Fibroblast of skin of scalp (primary cell): Measurements from ENCODE around the gene SPIRE1.
"Not testable (repeated sequence)": the region's sequence is repeated elsewhere in the genome, so short reads cannot be mapped to it uniquely, and the experiment has no call there.

Experiments used
- DNase-seq: peaks from one replicate; pipeline ENCODE4 v3.0.0-alpha.2; 2013

SPIRE1 gene

DNA sequence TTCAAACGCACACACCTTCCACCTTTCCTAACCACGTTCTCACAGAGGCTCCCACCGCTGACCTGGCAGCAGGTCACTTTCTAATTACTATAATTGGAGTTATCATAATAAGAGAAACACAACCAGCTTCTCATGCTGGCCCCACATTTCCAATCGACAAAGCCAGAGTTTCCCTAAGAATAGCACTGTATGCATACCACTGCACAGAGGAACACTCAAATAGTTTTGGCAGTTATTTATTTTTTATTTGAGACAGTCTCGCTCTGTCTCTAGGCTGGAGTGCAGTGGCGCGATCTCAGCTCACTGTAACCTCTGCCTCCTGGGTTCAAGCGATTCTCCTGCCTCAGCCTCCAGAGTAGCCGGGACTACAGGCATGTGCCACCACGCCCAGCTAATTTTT, 176.0 kb downstream of the SPIRE1 start:
- DNase-seq = not testable (repeated sequence)

DNA sequence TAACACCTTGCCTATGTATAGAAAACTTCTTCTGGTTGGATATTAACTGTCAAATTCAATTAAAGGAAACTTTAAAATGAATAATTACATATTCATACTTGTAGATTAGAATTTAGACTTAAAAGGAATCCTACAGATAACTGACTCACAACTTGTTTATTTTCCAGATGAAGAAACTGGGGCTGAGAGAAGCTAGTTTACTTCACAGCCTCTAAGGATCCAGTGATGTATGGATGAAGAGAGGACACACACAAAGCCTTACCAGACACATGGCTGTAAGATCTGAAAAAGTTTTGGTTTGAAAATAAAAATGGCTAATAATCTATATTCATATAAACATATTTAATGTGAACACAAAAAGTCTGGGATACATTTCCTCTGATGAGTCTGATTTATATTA, 177.9 kb downstream of the SPIRE1 start:
- no peak for DNase-seq

DNA sequence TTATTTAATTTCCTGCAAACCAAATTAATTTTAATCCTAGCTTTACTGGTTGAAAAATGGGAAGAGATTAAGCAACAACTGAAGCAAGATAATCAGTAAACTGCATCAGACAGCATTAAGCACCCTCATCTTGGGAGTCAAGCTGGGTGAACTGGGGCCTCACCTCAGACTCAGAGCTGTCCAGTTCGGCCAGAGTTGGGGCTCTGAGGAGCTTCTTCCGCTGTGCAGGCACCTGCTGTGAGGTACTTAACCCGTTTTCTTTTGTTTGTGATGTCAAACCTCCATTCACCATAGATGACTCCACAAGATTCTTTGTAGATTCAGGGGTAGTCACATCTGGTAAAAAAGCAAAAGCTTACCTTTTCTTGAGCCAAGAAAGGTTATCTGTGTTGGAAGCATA, 178.4 kb downstream of the SPIRE1 start:
- no peak for DNase-seq

DNA sequence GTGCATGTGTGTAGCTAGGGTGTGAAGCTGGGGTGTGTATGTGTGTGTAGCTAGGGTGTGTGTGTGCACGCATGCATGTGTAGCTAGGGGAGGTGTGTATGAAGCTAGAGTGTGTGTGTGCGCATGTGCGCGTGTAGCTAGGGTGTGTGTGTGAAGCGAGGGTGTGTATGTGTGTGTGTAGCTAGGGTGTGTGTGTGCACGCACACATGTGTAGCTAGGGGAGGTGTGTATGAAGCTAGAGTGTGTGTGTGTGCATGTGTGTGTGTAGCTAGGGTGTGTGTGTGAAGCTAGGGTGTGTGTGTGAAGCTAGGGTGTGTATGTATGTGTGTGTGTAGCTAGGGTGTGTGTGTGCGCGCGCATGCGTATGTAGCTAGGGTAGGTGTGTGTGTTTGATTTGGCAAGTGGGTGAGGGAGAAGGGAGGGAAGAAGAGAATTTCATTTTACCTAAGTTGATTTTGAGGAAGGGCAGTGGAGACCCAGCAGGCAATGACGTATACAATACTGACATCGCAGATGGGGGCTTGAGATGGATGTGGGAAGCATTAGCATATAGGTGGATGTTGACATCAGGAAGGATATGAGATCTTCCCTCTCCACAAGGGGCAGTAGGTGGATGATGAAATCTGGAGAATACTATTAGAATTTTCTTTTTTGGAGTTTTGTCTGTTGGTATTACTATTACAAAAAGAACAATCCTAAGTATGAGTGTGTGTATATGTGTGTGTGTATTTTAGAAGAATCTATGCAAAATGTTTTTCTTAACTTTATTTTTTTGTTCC, 179.4 kb downstream of the SPIRE1 start:
- no peak for DNase-seq

DNA sequence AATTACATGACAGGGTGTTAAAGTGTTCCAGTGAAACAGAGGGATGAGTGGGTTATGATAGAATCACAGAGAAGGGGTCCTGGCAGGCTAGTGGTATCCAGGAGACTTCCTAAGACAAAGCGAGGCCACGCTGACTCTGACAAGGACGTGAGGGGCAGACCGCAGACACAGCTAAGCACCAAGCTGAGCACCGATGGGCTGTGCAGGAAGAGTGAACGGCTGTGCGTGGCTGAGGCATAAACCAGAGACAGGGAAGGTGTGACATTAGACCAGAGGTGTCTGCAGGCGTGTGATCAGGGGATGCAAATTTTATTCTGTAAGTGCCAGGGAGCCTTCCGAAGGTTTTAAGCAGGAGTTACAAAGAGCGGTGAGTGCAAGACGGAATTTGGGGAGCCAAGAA, 180.3 kb downstream of the SPIRE1 start:
- DNase-seq = no peak

DNA sequence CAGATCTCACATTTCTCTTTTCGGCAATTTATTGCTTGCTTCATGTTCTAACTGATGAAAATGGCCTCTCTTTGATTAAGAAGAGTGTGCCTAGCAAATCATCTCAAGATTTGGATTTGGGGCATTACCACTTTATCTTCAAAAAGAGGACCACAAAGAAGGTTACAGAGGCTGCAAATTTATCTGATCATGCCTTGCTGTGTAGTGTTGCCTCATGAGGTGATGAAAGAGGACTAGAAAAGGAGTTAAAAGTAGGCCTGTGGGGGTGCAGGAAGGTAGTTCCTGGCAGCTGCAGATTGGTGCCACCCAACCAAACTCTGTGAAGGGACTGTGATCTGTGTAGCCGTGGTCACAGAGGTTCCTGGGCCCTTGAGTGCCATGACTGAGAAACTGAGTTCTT, 181.0 kb downstream of the SPIRE1 start:
- no peak for DNase-seq

DNA sequence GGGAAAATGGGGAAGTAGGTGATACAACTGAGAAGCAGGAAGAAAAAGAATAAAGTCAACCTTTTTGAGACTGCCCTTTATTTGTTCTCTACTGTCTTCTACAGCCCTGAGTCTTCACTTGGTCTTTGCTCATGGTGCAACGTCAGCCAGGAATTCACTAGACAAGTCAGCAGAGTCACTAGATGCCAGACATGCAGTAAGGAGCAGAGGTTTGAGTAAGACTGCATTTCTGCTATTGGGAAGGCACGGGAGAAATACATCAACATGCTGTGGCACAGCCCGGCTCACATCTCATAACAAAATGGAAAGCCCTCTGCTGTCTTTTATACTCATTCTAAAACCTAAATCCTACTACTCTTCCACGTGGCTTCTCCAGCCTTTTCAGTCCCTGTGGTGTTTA, 183.0 kb downstream of the SPIRE1 start:
- peak; percentile 3 for DNase-seq

DNA sequence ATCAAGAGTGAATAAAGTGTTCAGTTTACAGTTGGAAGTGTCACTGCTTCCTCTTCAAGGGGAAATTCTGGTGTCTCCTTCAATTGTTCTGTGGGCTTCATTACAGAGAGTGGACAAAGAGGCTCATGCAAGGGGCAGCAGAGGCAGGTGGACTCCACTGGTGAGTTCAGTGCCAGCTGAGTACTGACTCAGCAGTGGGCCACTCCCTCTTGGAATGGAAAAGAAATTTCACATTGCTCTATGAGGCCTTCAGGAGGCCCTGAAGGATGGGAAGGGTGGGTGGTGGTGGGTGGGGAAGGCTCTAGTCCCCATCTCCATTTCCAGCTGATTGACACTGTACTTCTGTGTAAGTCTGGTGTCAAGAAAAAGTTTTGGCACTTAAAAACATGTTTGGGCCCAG, 183.8 kb downstream of the SPIRE1 start:
- DNase-seq = no peak

DNA sequence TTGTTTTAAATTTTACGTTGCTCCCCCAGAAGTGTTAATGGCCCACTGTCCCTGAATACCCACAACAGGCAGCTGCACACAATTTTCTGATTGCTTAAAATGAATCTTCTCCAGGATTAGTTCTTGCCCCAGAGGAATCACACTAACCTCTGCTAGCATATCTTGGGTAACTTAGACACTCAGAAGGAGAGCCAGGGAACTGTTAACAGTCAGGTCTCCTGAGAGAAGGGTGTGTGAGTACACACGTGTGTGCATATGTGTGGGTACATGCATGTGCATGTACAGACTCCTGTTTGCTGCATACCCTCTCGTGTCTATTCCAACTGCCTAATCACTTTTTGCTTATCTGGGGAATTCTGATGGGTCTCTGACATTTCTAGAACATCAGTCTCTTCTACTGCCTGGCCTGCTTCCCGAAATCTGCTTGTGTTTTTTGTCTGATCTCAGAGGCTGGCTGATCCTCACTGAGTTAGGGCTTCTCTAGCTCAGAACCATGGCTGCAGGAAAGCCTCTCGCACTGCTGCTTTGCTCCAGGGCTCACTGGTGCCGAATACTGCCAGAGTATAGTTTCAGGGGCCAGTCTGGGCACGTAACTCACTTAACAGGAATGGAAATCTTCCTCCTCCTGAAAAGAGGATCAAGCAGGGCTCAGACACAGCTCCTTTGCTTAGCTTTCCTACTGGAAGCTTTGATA, 187.4 kb downstream of the SPIRE1 start:
- DNase-seq = no peak

DNA sequence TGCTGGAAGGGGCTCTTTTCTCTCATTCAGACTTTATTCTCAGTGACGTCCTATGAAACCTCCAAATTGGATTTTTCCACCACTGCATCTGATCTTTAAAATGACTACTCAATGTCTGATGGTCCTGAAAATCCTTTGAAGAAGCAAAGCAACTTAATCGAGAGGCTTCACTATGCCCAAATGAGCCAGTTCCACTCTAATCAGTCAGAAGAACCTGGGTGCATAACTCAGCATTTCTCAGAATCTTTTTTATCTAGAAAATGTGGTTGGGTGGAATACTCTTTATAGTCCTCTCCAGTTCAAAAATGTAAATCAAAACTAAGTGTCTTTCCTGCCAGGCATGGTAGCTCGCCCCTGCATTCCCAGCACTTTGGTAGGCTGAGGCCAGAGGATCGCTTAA, 189.5 kb downstream of the SPIRE1 start:
- DNase-seq = no peak

DNA sequence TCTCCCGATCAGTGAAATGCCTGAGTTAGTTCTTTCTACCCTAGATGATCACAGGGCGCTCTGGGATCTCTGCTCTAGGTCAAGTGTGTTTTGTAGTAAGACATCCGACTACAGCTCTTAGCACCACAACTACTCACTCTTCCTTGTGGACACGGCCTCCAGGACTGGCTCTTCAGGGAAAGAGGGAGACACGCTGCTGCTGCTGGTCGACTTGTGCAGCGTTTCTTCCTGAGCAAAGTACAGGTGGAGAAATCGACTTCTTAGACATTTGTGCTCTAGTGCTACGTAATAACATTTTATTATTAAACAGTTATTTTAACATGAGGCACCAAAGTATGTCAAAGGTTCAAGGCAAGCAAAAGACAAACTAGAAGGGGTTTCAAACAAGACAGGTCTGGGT, 193.2 kb downstream of the SPIRE1 start:
- no peak for DNase-seq

DNA sequence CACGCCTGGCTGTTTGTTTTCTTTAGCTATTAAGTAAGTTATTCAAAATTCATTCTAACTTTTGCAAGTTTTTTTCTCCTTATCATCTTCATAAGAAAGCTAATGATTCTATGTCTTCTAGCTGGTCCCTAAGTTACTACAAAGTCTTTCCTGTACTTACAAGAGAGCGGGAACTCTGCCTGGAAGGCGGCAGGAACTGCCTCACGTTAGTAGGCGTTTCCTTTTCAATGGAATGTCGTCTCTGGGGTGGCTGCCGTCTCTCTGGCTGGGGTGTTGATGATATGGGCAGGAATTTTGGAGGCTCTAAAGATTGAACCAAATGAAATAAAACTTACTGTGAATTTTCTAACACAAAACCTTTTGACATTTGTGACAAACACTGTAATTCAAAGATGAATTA, 194.7 kb downstream of the SPIRE1 start:
- no peak for DNase-seq

DNA sequence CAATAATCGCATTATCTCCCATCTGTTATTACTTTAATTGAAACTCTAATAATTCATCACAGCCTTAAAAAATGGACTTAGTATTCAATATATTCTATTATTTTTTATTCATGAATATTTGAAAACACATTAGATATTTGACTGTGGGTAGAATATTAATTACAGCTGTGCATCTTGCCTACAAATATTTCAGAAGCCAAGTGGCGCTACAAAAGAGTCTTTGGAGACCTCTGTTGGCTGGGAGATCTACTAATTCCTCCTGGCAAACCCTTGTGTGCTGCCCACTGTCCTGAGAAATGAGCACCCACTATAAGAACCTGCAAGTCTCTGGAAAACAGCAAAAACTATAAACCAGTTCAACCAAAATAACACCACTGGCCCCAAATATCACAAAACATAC, 195.7 kb downstream of the SPIRE1 start:
- DNase-seq = no peak

DNA sequence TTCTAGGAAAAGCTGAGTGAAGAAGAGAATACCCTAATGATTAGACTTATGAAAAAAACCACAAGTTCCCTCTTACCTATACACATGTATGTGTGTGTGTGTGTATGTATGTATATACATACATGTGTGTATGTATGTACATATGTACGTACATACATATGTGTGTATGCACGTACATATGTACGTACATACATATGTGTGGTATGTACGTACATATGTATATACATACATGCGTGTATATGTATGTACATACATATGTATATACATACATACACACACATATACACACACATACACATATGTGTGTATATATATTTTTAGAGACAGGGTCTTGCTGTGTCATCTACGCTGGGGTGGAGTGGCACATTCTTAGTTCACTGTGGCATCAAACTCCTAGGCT, 196.6 kb downstream of the SPIRE1 start:
- DNase-seq = no peak

DNA sequence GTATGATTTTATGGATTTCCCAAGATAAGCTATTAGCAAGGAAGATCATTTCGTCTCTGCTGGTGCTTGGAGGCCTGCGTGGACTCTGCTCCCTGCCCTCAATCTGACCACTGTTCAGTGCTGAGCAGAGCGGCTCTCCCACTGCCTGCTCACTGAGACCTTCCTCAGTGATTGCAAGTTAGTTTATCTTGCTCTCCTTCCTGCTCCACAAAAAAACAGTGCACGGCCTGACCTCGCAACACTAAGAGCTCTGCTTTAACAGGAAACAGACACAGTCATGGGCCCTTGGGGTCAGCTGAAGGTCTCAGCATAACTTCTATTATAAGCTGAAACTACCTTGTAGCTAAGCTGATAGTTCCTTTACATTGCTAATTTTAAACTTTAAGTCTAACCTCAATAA, 197.0 kb downstream of the SPIRE1 start:
- DNase-seq = no peak

DNA sequence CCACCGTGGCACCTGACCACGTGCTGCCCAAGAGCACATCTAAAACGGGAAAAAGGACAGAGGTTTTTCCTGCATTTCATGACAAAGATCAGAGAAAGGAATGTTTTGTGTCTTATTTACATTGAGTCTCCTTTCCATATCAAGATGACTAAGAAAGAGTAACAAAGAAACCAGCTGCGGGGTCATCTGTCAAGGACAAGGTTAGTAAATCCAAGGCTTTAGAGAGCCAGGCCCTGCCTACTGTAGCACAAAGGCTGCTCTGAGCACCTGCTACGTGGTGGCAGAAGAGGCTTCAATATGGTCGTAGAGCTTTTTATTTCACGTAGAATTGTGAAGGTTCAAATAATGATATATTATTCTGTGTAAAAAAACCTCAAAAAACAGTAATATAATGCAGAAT, 199.1 kb downstream of the SPIRE1 start:
- no peak for DNase-seq

DNA sequence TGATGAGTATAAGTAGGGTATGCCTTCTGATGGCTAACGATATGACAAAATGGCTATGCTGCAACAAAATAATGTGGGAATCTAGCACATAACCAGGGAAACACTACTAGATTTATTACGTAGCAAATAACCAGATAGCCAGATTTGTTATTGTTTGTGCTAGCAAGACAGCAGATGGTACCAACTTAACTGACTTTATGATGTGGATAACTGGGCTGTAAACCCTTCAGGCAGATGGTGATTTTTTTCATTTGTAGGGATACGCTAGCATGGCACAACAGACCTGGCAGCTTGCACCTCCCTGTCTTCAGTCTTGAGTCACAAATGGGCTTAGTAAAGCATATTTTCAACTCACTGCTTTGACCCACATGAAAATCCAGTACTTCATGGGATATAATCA, 201.5 kb downstream of the SPIRE1 start:
- no peak for DNase-seq

DNA sequence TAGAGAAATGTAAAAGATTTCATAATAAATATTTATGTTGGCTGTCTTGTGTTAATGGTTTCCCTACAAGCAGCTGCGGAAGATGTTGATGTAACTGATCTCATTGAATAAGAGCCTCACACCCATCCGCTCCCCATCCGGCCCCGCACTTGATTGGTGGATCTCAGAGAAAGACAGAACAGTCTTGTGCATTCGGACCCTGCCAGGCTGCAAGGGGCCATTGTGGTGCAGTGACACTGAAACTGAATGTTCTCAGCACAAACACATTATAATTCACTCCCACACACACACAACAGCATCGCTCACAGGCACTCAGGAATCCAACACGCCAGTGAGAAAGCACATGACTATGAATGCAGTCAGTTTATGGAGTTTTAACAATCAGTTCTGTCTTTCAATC, 202.4 kb downstream of the SPIRE1 start:
- DNase-seq = peak; percentile 4

DNA sequence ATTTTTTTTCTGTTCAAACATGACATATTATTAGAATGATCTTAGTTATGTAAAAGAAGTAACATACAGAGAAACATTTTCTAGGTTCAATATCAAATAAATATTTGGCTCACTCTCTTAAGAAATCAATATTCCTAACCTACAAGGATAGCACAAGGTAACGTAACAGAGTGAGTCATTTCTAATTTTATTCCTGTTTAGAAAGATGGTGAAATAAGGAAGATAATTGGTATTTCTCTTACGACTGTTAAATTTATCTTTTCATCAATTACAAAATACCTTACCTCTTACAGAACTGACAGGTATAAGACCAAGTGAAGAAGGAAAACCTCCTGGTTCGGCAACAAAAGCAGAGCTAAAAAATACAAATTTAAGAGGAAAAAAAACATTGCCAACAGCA, 205.1 kb downstream of the SPIRE1 start:
- DNase-seq = no peak

DNA sequence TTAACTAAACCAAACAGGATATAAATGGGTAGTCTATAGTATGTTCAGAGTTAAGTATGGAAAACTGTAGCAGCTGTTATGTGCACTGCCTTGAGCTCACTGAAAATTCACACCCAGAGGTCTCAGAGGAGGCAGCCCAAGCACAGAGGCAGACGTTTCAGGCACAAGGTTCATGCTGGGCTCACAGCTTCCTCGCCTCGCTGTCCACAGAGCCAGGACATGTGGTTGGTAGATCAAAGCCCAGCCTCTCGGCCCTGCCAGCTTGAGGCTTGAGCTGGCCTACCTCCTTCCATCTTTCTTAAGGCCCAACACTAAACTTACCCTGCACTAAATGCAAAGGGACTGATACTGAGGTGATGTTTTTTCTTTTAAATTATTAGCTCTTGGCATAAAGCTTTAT, 206.5 kb downstream of the SPIRE1 start:
- DNase-seq = no peak

DNA sequence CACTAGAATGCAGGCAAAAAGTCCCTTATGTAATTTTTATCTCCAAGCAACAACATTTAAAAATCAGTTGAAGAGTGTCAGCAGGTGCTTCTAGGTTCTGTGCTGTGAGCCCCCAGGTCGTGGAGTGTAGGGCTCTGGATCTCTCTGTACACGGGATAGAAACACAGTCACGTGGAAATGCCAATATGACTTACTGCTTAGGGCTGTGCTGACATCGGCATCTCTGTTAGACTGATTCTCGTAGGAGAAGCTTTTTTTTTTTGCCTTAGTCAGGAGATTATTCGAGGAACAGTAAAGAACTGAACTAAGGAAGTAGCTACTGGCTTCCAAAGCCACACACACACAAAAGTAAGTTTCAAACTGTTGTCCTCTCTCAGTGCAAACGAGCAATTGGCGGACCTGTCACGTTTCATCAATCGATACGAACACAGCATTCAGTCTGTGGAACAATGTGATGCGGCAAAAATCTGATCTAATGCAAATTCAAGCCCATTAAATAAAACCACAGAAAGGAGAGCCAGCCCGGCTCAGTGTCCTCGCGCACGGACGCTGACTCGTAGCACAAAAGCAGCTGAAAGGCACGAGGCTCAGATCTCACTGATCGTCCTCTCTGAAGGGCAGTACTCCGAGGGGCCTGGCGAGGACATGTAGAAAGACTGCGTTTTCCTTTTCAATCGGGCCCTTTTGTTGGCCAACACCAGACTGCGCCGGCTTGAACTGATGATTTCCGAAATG, 208.7 kb downstream of the SPIRE1 start:
- no peak for DNase-seq

DNA sequence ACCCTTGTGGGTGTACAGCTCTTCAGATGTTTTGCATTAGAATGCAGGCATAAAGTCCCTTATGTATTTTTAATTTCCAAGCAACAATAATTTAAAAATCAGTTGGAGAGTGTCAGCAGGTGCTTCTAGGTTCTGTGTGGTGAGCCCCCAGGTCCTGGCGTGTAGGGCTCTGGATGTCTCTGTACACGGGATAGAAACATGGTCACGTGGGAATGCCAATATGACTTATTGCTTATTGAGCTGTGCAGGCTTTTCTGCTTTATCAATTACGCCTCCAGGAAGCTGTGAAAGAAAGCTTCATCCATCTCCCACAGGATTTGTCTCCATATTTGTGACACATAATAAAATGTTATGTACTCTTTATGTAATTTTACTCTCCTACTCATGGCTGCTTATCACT, 212.4 kb downstream of the SPIRE1 start:
- DNase-seq = no peak

DNA sequence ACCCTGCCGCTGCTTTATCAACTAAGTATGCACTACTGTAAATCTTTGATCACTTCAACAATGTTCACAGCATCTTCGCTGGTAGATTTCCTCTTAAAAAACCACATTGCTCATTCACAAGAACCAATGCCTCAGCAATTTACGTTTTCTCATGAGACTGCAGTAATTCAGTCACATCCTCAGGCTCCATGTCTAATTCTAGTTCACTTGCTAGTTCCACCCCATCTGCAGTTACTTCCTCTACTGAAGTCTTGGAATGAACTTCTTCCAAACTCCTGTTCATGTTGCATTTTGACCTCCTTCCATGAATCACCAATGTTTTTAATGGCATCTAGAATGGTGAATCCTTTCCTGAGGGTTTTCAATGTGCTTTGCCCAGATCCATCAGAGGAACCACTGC, 214.4 kb downstream of the SPIRE1 start:
- DNase-seq = no peak

DNA sequence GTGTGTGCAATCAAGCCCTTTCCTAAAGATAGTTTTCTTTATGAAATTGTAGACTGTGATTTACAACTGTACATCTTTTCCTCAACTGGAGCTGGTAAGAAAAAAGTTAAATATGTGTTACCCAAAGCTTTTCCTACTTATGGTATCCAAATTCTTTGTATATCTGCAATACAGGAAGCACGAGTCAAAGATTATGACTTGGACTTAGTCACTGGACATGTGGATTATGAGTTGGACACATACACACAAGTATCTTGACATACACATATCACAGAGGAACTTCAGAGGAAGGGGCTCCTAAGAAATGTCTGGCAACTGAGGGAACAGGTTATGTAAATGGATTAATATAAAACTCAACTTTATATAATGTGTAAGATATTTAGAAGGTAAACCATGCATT, 215.0 kb downstream of the SPIRE1 start:
- DNase-seq = no peak
